Stimulated activated naive CD4-positive, alpha-beta T cell (primary cell): ENCODE results near the gene FKBP15.
"Not testable (repeated sequence)": the region's sequence is repeated elsewhere in the genome, so short reads cannot be mapped to it uniquely, and the experiment has no call there.

Experiments
- DNase-seq, 6 experiments: peaks; one replicate each; lab custom pipeline; 2025; lab: John Stamatoyannopoulos, UW

The FKBP15 gene

GRCh38 chr9:113221003-113221799, at the start of gene FKBP15, which contains the start of gene SLC31A1:
Gene FKBP15, minus strand, starts transcription at chr9:113221277. Its CDS starts 34 bp downstream, at chr9:113221243.
Gene SLC31A1, plus strand, starts transcription at chr9:113221544. Its CDS starts 34,605 bp downstream, at chr9:113256149.
- peak; percentile 94 to 95 (median 94) for DNase-seq

- no peak for DNase-seq
Measured at GRCh38 chr9:113269871-113270270, 48.8 kb upstream of the FKBP15 start.

GRCh38 chr9:113269355-113269754, 48.3 kb upstream of the FKBP15 start:
- no peak for DNase-seq

GRCh38 chr9:113267911-113268566, 47.0 kb upstream of the FKBP15 start:
- no peak for DNase-seq

GRCh38 chr9:113266174-113266573, 45.1 kb upstream of the FKBP15 start:
- DNase-seq, result no peak

GRCh38 chr9:113261917-113262671, 41.0 kb upstream of the FKBP15 start:
- DNase-seq, result no peak

- no peak for DNase-seq
Measured at GRCh38 chr9:113258282-113258681, 37.2 kb upstream of the FKBP15 start.

- DNase-seq, result no peak
Measured at GRCh38 chr9:113257863-113258262, 36.8 kb upstream of the FKBP15 start.

- no peak for DNase-seq
Measured at GRCh38 chr9:113255438-113255837, 34.4 kb upstream of the FKBP15 start.

GRCh38 chr9:113254991-113255390, 33.9 kb upstream of the FKBP15 start:
- DNase-seq, result no peak

GRCh38 chr9:113250807-113251206, 29.7 kb upstream of the FKBP15 start:
- no peak for DNase-seq

GRCh38 chr9:113249661-113250060, 28.6 kb upstream of the FKBP15 start:
- DNase-seq, result not testable (repeated sequence)

GRCh38 chr9:113247640-113248039, 26.6 kb upstream of the FKBP15 start:
- no peak for DNase-seq

- DNase-seq, result no peak
Measured at GRCh38 chr9:113246928-113247327, 25.9 kb upstream of the FKBP15 start.

- no peak for DNase-seq
Measured at GRCh38 chr9:113245894-113246293, 24.8 kb upstream of the FKBP15 start.

GRCh38 chr9:113244556-113244955, 23.5 kb upstream of the FKBP15 start:
- DNase-seq, result no peak

GRCh38 chr9:113241161-113241560, 20.1 kb upstream of the FKBP15 start:
- DNase-seq, result no peak

- no peak for DNase-seq
Measured at GRCh38 chr9:113238859-113239232, 17.8 kb upstream of the FKBP15 start.

- DNase-seq, result no peak
Measured at GRCh38 chr9:113238202-113238858, 17.3 kb upstream of the FKBP15 start.

GRCh38 chr9:113237026-113237425, 15.9 kb upstream of the FKBP15 start:
- DNase-seq, result no peak

- not testable (repeated sequence) for DNase-seq
Measured at GRCh38 chr9:113235701-113236255, 14.7 kb upstream of the FKBP15 start.

GRCh38 chr9:113231701-113232100, 10.6 kb upstream of the FKBP15 start:
- no peak for DNase-seq
